HG02588 (cell line): Measurements from ENCODE around the gene ELFN2.

Experiments used
- ATAC-seq: cut with Tn5 transposase; IDR thresholded peaks from one replicate; pipeline ENCODE4 v1.9.1; 2021; ENCODE audit warnings: mild to moderate bottlenecking, moderate library complexity; ENCODE audit not compliant: unreplicated experiment

The ELFN2 gene

GRCh38 chr22:37358917-37359316, 68.4 kb downstream of the ELFN2 start:
- no peak for ATAC-seq

GRCh38 chr22:37358386-37358785, 68.9 kb downstream of the ELFN2 start:
- ATAC-seq = no peak

- ATAC-seq = no peak
These were observed 69.7 kb downstream of the ELFN2 start for GRCh38 chr22:37357446-37358075.

GRCh38 chr22:37356922-37357321, 70.4 kb downstream of the ELFN2 start:
- no peak for ATAC-seq

GRCh38 chr22:37355174-37355573, 72.1 kb downstream of the ELFN2 start:
- no peak for ATAC-seq

- no peak for ATAC-seq
These were observed 72.6 kb downstream of the ELFN2 start for GRCh38 chr22:37354670-37355069.

GRCh38 chr22:37354261-37354660, 73.0 kb downstream of the ELFN2 start:
- ATAC-seq = no peak

GRCh38 chr22:37353839-37354238, 73.4 kb downstream of the ELFN2 start:
- no peak for ATAC-seq

GRCh38 chr22:37352481-37352880, 74.8 kb downstream of the ELFN2 start:
- no peak for ATAC-seq

GRCh38 chr22:37351232-37351631, 76.0 kb downstream of the ELFN2 start:
- no peak for ATAC-seq

GRCh38 chr22:37349043-37349814, 78.0 kb downstream of the ELFN2 start:
- no peak for ATAC-seq

GRCh38 chr22:37346505-37346895, 80.8 kb downstream of the ELFN2 start:
- no peak for ATAC-seq

- no peak for ATAC-seq
These were observed 81.3 kb downstream of the ELFN2 start for GRCh38 chr22:37345863-37346504.

- ATAC-seq = no peak
These were observed 82.4 kb downstream of the ELFN2 start for GRCh38 chr22:37344735-37345449.

- ATAC-seq = no peak
These were observed 83.2 kb downstream of the ELFN2 start for GRCh38 chr22:37343863-37344734.

- no peak for ATAC-seq
These were observed 83.9 kb downstream of the ELFN2 start for GRCh38 chr22:37343348-37343747.

- no peak for ATAC-seq
These were observed 85.2 kb downstream of the ELFN2 start for GRCh38 chr22:37342065-37342464.

- ATAC-seq = no peak
These were observed 86.7 kb downstream of the ELFN2 start for GRCh38 chr22:37340331-37341262.

- no peak for ATAC-seq
These were observed 88.6 kb downstream of the ELFN2 start for GRCh38 chr22:37338539-37339246.
